HG03469 (cell line): ENCODE data around the gene BEST3.
"Not testable (repeated sequence)": the region's sequence is repeated elsewhere in the genome, so short reads cannot be mapped to it uniquely, and the experiment has no call there.

Source experiments
- ATAC-seq: cut with Tn5 transposase; IDR thresholded peaks from one replicate; pipeline ENCODE4 v1.9.1; 2021; ENCODE audit warnings: mild to moderate bottlenecking, moderate library complexity, moderate number of reproducible peaks; ENCODE audit not compliant: unreplicated experiment

BEST3 gene

DNA sequence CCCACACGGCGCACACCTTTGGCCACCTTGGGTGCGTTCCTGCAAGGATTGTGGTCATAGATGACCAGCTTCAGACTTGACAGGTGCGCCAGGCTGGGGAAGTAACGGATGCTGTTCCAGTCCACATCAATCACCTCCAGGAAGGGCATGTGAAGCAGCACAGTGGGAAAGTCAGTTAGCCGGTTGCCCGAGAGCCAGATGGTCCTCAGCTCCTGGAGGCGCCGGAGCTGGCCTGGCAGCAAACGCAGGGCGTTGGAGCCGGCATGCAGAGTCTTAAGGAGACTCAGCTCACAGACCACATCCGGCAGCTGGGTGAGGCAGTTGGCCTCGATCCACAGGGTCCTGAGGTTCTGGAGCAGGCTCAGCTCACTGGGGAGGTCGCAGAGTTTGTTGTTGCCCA lies 89.0 kb downstream of the BEST3 start:
- no peak for ATAC-seq

DNA sequence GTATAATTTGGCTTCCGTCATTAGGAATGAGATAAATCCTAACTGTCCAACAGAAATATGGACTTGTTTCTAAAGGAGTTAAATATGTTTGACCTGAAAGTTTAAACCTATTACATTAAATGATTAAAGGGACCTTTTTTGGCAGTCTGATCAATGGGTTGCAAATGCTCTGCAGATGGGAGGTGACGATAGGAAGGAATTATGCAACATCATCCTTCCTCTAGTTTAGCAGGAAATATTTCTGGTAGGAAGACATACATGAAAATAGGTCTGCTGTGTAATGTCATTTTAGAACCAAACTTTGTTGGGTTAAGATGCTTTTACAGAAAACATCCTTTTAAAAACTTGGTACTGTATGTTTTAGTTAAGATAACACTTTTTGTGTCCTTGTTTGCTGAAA lies 91.0 kb downstream of the BEST3 start:
- ATAC-seq: no peak

DNA sequence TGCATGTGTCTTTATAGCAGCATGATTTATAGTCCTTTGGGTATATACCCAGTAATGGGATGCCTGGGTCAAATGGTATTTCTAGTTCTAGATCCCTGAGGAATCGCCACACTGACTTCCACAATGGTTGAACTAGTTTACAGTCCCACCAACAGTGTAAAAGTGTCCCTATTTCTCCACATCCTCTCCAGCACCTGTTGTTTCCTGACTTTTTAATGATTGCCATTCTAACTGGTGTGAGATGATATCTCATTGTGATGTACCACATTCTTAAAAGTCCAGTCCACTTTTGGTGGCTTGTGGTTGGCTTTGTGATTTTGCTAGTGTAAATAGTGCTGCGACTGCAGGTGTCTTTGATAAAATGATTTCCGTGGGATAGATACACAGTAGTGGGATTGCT lies 94.8 kb downstream of the BEST3 start:
- not testable (repeated sequence) for ATAC-seq
